SW480 (cell line): Measurements from ENCODE around the gene ALG6.
"Not testable (repeated sequence)": the region's sequence is repeated elsewhere in the genome, so short reads cannot be mapped to it uniquely, and the experiment has no call there.

Experiments
- DNase-seq: peaks from one replicate; pipeline ENCODE4 v3.0.0-alpha.2; 2016; ENCODE audit warnings: low spot score

Gene ALG6

GRCh38 chr1:63414691-63415365 is 47.4 kb downstream of the ALG6 start:
- DNase-seq, result no peak

DNA sequence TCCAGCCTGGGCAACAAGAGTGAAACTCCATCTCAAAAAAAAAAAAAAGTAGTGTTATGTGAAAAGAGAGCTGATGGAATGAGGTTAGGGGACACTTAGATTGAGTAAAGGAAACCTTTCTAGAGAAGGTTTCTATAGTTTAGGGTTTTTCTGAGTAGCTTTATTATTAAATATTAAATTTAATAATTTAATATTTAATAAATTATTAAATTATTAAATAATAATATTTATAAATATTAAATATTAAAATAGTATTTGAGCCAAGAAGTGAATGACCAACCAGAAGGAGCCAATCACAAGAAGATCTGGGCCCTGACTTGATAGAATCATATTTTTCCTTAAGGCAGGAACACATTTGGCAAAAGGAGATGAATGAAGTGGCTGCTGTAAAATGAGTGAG is 50.7 kb downstream of the ALG6 start:
- no peak for DNase-seq

DNA sequence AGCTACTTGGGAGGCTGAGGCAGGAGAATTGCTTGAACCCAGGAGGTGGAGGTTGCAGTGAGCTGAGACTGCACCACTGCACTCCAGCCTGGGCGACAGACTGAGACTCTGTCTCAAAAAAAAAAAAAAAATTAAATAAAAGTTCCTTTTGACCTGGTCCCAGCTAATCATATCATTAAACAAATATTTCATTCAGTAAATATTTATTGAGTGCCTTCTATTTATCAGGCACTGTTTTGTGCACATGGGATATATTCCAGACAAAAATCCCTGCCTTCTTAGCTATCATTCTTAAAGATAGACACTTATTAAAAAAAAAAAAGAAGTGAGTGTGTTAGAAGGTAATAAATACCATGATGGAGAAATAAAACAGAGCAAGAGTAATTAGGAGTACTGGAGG is 53.3 kb downstream of the ALG6 start:
- DNase-seq, result not testable (repeated sequence)

- no peak for DNase-seq
Measured at GRCh38 chr1:63423649-63424048, 56.2 kb downstream of the ALG6 start.

- no peak for DNase-seq
Measured at GRCh38 chr1:63428815-63429214, 61.4 kb downstream of the ALG6 start.

DNA sequence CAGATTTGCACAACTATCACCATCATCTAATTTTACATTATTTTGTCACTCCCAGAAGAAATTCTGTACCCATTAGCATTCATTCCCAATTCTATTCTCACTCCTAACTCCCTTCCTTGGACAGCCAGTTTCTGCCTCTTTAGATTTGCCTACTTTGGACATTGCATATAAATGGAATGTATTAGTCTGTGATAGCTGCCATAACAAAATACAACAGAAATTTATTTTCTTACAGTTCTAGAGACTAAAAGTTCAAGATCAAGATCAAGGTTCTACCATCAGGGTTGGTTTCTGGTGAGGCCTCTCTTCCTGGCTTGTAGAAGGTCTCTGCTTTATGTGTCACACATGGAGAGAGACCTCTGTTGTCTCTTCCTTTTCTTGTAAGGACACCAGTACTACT is 61.9 kb downstream of the ALG6 start:
- no peak for DNase-seq

DNA sequence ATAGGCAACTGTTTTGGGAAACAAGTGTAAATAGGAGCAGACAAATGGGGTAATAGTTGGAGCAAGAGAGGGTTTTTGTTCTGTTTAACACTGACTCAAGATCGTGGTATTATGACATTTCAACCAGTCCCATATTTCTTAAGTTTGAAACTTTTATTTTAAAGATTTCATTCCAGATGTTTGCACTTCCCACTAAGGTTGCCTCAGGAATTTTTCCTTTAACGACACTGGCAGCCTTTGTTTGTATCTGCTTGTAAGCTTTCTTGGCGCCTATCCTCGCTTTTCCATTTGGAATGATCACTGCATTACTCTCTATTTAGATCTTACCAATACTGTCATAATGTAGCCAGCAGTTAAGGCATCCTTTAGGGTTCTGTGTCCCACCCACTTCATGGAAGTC is 67.7 kb downstream of the ALG6 start:
- no peak for DNase-seq

DNA sequence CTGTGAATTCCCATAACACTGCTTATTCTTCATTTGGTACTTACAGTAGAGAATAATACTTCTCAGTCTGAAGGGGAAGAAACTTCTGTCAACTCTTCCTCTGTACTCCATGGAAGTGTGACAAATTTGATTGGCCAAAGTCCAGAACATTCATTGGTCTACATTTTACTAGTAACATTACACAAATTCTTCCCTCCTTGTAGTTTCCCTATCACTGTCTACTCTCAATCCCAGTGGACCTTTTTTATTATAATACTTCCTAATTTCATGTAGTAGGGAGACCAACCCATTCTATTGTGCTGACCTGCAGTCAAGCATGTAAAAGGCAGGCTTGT is 74.7 kb downstream of the ALG6 start:
- no peak for DNase-seq

DNA sequence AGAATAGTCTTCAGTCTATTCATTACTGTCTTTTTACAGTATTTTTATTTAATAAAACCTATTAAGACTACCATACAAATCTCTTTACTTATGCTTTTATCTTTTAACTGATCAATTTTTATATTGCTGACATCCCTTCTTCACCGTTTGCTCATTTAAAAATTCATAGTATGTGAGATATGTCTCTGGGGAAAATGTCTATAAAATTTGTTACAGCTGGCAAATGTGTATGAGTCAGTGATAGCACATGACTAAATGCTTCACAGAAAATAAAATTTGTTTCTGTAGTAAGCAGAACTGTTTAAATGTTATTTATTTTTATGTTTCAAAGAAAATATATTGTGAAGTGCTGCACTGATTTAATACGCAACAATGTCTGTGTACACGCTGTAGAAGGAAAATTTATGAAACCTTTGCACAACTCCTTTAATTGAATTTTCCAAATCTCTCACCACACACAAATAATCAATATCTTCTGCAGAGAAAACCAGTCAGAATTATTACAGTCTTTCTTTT is 81.4 kb downstream of the ALG6 start:
- DNase-seq, result no peak

DNA sequence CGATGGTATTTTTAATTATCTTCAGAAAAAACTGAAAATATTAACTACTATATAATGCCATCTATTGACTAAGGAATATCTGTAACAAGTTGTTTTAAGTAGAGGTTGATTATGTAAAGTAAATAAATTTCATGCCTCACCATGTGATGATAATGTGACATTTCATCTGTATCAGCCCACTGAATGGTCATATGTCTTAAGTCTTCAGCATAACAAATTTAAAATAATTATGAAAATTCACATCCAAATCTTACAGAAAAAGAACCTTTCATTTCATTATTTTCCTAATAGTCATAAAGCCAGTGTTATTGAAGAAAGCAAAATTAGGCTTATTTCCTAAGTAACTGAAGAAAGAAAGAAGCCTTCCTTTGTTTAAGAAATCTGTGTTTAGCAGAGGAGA is 83.0 kb downstream of the ALG6 start:
- no peak for DNase-seq

DNA sequence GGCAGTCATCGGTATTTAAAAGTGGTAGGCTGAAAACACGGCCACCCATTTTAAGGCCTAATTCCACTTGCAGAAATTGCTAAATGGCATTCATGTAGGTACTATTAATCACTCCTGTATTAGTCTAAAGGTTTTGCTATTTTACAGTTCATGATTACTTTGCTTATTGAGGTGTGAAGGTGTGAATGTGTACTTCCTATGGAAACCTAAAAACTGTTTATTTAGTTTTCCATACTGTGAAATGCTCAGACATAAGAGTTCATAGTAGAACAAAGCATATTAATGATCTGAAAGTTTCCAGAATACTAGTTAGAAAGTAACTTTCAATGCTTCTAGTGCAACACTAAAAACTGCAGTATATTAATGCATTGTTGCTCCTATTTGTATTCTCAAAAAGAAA is 85.8 kb downstream of the ALG6 start:
- DNase-seq, result no peak

DNA sequence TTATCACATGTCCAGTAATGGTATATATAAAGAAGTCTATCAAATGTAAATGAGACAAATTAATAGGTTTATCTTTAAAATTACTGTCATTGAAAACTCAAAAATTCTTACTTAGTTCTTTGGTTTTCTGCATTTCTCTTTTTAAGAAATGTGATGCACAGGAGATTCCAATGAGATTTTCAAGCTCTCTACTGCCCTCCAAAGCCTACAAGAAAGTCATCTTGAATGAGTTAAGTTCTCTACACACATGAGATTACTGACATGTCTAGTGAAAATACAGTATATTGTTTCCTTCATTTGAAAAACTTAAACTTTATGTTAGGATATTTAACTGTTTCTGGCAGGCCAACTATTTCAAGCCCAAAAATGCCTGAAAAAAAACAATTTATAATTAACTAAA is 86.8 kb downstream of the ALG6 start:
- peak; percentile 2 for DNase-seq

- no peak for DNase-seq
Measured at GRCh38 chr1:63458750-63459149, 91.3 kb downstream of the ALG6 start.

GRCh38 chr1:63461661-63462230 is 94.3 kb downstream of the ALG6 start:
- DNase-seq, result no peak

DNA sequence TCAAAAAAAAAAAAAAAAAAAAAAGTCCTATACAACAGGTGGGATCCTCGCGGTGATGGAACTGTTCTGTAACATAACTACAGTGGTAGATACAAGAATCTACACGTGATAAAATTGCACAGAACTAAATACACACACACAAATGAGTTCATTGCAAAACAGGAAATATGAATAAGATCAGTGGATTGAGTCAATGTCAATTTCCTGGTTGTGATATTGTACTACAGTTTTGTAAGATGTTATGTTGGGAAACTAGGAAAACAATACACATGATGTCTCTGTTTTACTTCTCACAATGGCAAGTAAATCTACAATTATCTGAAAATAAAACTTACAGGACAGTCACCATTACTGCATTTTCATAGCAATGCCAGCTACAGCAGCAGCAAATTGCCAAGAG is 95.8 kb downstream of the ALG6 start:
- no peak for DNase-seq

DNA sequence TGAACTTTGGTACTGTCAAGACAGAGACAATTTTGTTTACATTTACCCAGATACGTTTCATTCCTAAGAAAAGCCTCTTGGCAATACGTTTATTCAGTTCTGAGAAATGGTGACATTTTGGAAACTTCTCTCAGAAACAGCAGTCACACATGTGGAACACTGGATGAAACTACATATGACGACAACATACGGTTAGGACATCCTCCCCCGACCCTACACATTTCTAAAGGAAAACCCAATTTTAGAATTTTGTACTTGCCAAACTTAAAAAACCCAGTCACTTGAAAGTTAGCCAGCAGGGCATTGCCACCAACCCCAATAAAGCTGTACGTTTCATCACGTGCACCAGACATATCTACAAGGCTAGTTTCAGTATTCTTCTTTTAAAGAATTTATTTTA is 98.8 kb downstream of the ALG6 start:
- no peak for DNase-seq

- no peak for DNase-seq
Measured at GRCh38 chr1:63466759-63467158, 99.3 kb downstream of the ALG6 start.

DNA sequence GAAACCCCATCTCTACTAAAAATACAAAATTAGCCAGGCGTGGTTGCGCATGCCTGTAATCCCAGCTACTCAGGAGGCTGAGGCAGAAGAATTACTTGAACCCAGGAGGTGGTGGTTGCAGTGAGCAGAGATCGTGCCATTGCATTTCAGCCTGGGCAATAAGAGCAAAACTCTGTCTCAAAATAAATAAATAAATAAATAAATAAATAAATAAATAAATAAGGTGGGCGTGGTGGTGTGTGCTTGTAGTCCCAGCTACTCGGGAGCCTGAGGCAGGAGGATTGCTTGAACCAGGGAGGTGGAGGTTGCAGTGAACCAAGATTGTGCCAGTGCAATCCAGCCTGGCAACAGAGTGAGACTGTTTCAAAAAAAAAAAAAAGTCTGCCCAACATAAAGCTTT is 101.3 kb downstream of the ALG6 start:
- not testable (repeated sequence) for DNase-seq

GRCh38 chr1:63475761-63476160 is 108.3 kb downstream of the ALG6 start:
- no peak for DNase-seq

DNA sequence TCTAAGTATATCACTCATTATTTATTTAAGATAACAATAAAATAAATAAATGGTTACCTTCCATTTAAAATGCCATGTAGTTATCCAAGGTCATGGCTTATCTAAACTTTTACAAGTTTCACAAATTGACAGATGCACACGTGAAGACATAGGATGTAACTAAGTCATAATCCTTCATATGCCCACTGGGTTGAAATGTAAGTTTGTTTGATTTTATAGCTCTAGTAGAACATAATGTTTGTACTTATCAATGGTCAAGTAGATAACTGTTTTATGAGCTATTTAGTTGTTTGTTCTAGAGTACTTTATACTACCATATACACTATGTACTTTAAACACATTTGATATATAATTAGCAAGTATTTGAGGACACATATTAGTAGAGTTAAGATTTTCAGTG is 112.6 kb downstream of the ALG6 start:
- DNase-seq, result no peak

DNA sequence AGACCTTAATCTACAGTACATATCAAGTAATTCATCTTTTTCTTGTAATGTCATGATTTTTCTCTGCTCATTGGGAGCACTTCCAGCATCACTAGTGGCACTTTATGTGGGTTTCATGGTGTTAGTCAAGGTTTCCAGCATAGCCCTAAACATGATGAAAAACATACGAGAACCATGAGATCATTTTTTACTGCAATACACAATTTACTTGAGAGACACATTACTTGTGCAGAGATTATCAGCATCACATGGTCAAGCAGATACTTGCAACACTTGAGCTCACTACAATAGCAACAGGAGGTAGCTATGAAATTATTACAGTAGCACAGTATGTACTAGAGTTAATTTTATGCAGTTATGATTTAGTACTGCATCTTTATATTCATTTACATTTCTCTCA is 119.2 kb downstream of the ALG6 start:
- DNase-seq, result no peak

GRCh38 chr1:63487336-63488065 is 120.1 kb downstream of the ALG6 start:
- peak; percentile 33 for DNase-seq
